ENCODE results near the gene MED13L. TPM values are rescaled to one million over a fixed set of nuclear protein-coding genes. Genes with fewer than 3 reads are reported as not detected.

Gene MED13L
- total RNA-seq, 1 donor from 2014 or later, result 193 TPM

GRCh38 chr12:116233669-116234068 lies 43.8 kb downstream of the MED13L start:
- DNase-seq (ENCODE audit: low spot score) (no peak), ATAC-seq (no peak)
- intact Hi-C loops (cut with DNase I), result no loop called here

- no peak for ATAC-seq
- DNase-seq (ENCODE audit: low spot score), result no peak
- intact Hi-C loops (cut with DNase I), result no loop called here
Measured at GRCh38 chr12:116227811-116228210, 49.7 kb downstream of the MED13L start.

- DNase-seq (ENCODE audit: low spot score) (no peak), ATAC-seq (no peak)
- intact Hi-C loops (cut with DNase I), result no loop called here
Measured at GRCh38 chr12:116226026-116226425, 51.5 kb downstream of the MED13L start.

DNA sequence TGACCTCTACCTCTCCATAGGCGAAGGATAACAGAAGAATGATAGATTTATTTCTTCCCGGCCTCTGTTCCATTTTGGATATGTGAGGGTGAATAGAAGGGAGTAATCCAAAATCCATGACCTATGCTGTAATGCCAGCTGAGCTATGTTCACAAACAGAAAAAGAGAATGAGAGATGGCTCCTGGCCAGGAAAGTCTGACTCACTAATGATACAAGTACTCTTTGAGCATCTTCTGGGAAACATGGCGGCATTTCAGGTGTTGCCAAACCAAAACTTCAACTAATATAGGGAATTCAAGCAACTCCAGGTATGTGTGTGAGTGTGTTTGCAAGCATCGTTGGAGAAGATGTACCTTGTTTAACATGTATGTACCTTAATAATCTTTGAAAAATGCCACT lies 55.1 kb downstream of the MED13L start:
- peak; percentile 87 for ATAC-seq

DNA sequence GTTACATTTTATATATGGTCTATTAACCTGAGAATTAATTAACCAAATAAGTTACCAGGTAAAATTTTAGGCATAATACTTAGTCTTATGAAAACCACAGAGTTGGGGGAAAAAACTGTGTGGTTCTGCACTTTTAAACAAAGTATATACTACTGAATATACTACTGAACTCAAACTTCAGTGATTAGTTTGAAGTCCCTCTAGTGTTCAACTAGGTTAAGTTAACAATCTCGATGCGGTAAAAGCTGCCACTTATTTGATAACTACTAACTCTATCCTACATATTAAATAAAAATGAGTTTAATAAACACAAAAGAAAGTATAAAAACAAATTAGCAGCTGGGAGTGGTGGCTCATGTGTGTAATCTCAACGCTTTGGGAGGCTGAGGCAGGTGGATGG lies 56.7 kb downstream of the MED13L start:
- intact Hi-C loops (cut with DNase I), result no loop called here
- ATAC-seq, result no peak
- DNase-seq (ENCODE audit: low spot score), result no peak

More for the DNA sequence above, 55.1 kb downstream of the MED13L start:
- peak; percentile 86 for DNase-seq (ENCODE audit: low spot score)
- intact Hi-C loops (cut with DNase I), result no loop called here

- ATAC-seq, result no peak
- DNase-seq (ENCODE audit: low spot score), result no peak
- intact Hi-C loops (cut with DNase I), result no loop called here
Measured at GRCh38 chr12:116217045-116217735, 60.3 kb downstream of the MED13L start.

DNA sequence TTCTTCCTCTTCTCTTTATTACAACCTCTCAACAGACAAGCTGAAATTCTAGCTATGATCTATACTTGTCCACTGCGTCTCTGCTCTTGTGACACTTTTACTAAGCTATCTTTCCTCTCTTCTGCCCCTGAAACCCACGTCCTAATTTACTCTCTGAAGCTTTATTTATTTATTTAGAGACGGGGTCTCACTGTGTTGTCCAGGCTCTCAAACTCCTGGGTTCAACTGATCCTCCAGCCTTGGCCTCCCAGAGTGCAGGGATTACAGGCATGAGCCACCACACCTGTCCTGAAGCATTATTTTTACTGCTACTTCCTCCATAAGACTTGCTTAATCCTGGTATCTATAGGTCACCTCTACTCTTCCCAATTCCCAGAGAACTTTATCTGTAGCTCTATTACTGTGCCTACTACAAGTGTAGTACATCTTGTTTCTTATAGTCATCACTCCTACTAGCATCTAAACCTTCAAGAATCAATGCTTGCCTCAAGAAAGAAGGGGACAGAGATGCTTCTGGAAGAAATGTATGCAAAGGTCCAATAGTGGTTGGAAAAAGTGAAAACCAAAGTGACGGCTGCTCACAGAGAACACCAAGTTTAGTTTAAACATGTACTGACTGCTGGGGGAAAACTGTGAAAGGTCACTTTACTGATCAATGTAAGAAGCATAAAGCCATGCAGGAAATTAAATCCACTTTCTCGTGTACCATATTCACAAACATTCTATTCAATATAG lies 61.3 kb downstream of the MED13L start:
- DNase-seq (ENCODE audit: low spot score) (no peak), ATAC-seq (no peak)
- intact Hi-C loops (cut with DNase I), result no loop called here

DNA sequence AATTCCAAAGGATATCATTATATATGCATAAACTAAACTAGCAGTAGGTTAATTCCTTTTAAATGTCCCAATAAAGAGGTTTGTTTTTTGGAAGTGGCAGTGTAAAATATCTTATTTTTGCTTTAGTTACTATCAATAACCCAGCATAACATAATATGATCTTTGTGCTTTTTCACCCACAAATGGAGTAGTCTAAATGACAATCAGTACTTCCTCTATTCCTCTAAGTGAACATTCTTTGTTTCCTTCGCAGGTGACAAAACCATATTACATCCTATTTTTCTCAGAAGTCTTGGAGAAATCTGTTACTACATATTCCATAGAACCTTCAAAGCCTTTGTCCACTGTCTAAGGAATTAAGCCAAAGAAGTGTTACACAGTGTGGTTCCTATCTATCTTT lies 62.5 kb downstream of the MED13L start:
- DNase-seq (ENCODE audit: low spot score) (no peak), ATAC-seq (no peak)
- intact Hi-C loops (cut with DNase I), result no loop called here

- intact Hi-C loops (cut with DNase I), result no loop called here
- no peak for DNase-seq (ENCODE audit: low spot score)
- ATAC-seq, result no peak
Measured at GRCh38 chr12:116213885-116214527, 63.5 kb downstream of the MED13L start.

DNA sequence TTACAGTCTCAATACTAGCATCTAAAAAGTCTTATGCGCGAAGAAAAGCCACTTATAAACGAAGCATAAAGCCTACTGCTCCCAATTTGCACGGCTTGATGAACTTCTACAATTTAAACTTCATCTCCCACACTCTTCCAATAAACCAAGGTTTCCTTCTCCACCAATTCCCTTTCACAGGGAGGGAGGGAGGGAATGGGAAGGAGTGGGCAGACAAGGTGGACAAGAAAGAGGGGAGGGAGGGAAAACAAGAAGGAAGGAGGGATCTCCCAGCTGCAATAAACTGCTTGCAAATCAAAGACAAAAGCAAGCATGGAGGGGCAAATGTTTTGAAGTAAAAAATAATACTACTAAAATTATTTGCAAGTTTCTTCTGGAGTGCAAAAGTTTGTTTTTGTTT lies 64.5 kb downstream of the MED13L start:
- DNase-seq (ENCODE audit: low spot score), result no peak
- intact Hi-C loops (cut with DNase I), result no loop called here
- no peak for ATAC-seq

- intact Hi-C loops (cut with DNase I), result no loop called here
- DNase-seq (ENCODE audit: low spot score), result no peak
- no peak for ATAC-seq
Measured at GRCh38 chr12:116210762-116211161, 66.7 kb downstream of the MED13L start.

DNA sequence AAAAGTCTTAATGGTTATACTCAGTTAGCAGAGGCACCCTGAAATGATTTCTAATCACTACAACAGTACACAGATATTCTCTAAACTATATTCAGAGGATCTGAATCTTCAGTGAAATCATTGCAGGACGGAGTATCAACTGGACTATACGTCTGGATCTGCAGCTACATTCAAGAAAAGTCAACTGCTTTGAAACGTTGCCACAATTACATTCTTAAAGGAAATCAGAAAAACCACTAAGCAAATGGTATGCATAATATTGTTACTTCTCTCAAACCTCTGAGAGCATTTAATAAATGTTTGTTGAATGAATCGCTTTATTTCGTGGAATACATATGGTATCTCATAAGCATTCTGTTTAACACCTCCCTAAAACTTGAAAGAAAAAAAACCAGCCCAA lies 67.4 kb downstream of the MED13L start:
- intact Hi-C loops (cut with DNase I), result no loop called here
- ATAC-seq, result no peak

GRCh38 chr12:116209503-116209902 lies 68.0 kb downstream of the MED13L start:
- ATAC-seq (no peak), DNase-seq (ENCODE audit: low spot score) (no peak)
- intact Hi-C loops (cut with DNase I), result no loop called here

More for the DNA sequence above, 67.4 kb downstream of the MED13L start:
- no peak for DNase-seq (ENCODE audit: low spot score)

DNA sequence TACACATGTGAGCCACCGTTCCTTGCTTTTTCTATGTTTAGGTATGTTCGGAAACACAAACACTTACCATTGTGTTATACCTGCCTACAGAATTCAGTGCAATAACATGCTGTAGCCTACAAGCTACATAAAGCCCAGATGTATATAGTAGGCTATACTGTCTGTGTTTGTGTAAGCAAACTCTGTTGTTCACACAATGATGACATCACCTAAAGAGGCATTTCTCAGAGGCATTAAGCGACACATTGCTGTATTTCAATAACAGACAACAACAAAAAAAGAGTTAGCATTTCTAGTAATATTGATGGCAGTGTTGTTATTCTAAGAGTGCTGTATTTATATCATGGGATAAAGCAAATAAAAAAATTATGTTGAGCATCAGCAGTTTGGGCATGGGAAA lies 70.2 kb downstream of the MED13L start:
- intact Hi-C loops (cut with DNase I), result no loop called here
- no peak for ATAC-seq
- no peak for DNase-seq (ENCODE audit: low spot score)

- no peak for DNase-seq (ENCODE audit: low spot score)
- ATAC-seq, result no peak
- intact Hi-C loops (cut with DNase I), result no loop called here
Measured at GRCh38 chr12:116206828-116207227, 70.7 kb downstream of the MED13L start.

GRCh38 chr12:116204785-116205184 lies 72.7 kb downstream of the MED13L start:
- ATAC-seq, result peak; percentile 35
- DNase-seq (ENCODE audit: low spot score), result no peak
- intact Hi-C loops (cut with DNase I), result no loop called here

- ATAC-seq (no peak), DNase-seq (ENCODE audit: low spot score) (no peak)
- intact Hi-C loops (cut with DNase I), result no loop called here
Measured at GRCh38 chr12:116204169-116204568, 73.3 kb downstream of the MED13L start.

GRCh38 chr12:116202940-116203339 lies 74.6 kb downstream of the MED13L start:
- intact Hi-C loops (cut with DNase I), result no loop called here
- ATAC-seq, result peak; percentile 66
- no peak for DNase-seq (ENCODE audit: low spot score)

DNA sequence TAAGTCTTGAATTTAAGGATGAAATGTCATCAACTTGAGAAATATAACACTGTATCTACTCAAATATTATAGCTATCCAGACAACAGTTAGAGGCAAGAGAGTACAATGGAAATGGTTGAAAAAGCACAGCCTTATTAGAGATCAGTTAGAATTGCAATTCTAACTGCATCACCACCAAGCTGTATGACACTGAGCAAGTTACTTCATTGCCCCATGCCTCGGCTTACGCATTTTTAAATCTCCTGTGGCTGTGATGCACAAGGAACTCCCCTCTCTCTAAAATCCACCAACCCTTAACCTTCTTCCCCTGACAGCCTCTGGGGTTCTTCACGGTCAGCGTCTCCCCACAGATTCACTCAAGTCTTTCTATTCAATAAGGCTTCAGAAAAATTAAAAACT lies 75.1 kb downstream of the MED13L start:
- no peak for DNase-seq (ENCODE audit: low spot score)
- ATAC-seq, result peak; percentile 92
- intact Hi-C loops (cut with DNase I), result no loop called here

- DNase-seq (ENCODE audit: low spot score), result no peak
- no peak for ATAC-seq
- intact Hi-C loops (cut with DNase I), result no loop called here
Measured at GRCh38 chr12:116201908-116202307, 75.6 kb downstream of the MED13L start.

Data from sciatic nerve (tissue), 2 donors.